Measurements from ENCODE around the gene UGT1A9. TPM values are rescaled to one million over a fixed set of nuclear protein-coding genes. Genes with fewer than 3 reads are reported as not detected.

The UGT1A9 gene
- total and polyA plus RNA-seq, 2 experiments from 2014 or later = 9.6 to 12.6 TPM

- H3K27ac ChIP-seq = no peak overlapping the region
- H3K9me2 ChIP-seq (replicated peaks; ENCODE audit: insufficient read depth) = no peaks in the 10 kb centered on the region
- no peaks in the 10 kb centered on the region for H3K36me3 ChIP-seq (replicated peaks; ENCODE audit: insufficient read depth, low read depth)
- H3K79me2 ChIP-seq = no peaks in the 10 kb centered on the region
- no peaks in the 10 kb centered on the region for H3K9me3 ChIP-seq (ENCODE audit: low read depth)
- WGBS (ENCODE audit: low lambda C conversion rate, missing lambda C conversion rate) = 90% methylated on average over 6 of the region's 6 CpGs
- TF ChIP-seq, protein P1, sequence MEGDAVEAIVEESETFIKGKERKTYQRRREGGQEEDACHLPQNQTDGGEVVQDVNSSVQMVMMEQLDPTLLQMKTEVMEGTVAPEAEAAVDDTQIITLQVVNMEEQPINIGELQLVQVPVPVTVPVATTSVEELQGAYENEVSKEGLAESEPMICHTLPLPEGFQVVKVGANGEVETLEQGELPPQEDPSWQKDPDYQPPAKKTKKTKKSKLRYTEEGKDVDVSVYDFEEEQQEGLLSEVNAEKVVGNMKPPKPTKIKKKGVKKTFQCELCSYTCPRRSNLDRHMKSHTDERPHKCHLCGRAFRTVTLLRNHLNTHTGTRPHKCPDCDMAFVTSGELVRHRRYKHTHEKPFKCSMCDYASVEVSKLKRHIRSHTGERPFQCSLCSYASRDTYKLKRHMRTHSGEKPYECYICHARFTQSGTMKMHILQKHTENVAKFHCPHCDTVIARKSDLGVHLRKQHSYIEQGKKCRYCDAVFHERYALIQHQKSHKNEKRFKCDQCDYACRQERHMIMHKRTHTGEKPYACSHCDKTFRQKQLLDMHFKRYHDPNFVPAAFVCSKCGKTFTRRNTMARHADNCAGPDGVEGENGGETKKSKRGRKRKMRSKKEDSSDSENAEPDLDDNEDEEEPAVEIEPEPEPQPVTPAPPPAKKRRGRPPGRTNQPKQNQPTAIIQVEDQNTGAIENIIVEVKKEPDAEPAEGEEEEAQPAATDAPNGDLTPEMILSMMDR (IDR thresholded peaks at IDR 0.05; ENCODE audit: poor library complexity) = no peak
- TF ChIP-seq EZH2 (IDR thresholded peaks at IDR 0.05; ENCODE audit: borderline replicate concordance) = no peak
- TF ChIP-seq EZH2phosphoT487 (IDR thresholded peaks at IDR 0.05; ENCODE audit: low read depth, severe bottlenecking, unreplicated experiment) = no peak
- DNase-seq (ENCODE audit: low spot score) = no peak
- no peaks in the 10 kb centered on the region for H3K27me3 ChIP-seq
- H4K20me1 ChIP-seq (ENCODE audit: insufficient read depth, poor library complexity, severe bottlenecking) = no peaks in the 10 kb centered on the region
- H3K4me1 ChIP-seq (ENCODE audit: insufficient read depth) = peaks cover 10% of the 10 kb centered on the region
- H3K4me3 ChIP-seq = no peak overlapping the region
- H3K4me2 ChIP-seq = no peak overlapping the region
- no peak overlapping the region for H2AFZ ChIP-seq
Measured at GRCh38 chr2:233820774-233821105, 149.0 kb downstream of the UGT1A9 start.

- H3K4me1 ChIP-seq (ENCODE audit: insufficient read depth) = peaks cover 10% of the 10 kb centered on the region
- no peak overlapping the region for H3K4me3 ChIP-seq
- H3K79me2 ChIP-seq = no peaks in the 10 kb centered on the region
- no peaks in the 10 kb centered on the region for H3K9me3 ChIP-seq (ENCODE audit: low read depth)
- H3K36me3 ChIP-seq (replicated peaks; ENCODE audit: insufficient read depth, low read depth) = no peaks in the 10 kb centered on the region
- no peak overlapping the region for H2AFZ ChIP-seq
- TF ChIP-seq, protein P1 (IDR thresholded peaks at IDR 0.05; ENCODE audit: poor library complexity) = no peak
- no peak for TF ChIP-seq EZH2phosphoT487 (IDR thresholded peaks at IDR 0.05; ENCODE audit: low read depth, severe bottlenecking, unreplicated experiment)
- TF ChIP-seq EZH2 (IDR thresholded peaks at IDR 0.05; ENCODE audit: borderline replicate concordance) = no peak
- H4K20me1 ChIP-seq (ENCODE audit: insufficient read depth, poor library complexity, severe bottlenecking) = no peaks in the 10 kb centered on the region
- no peak overlapping the region for H3K4me2 ChIP-seq
- no peaks in the 10 kb centered on the region for H3K27me3 ChIP-seq
- H3K27ac ChIP-seq = no peak overlapping the region
- DNase-seq (ENCODE audit: low spot score) = no peak
- WGBS (ENCODE audit: low lambda C conversion rate, missing lambda C conversion rate) = 85% methylated on average over 3 of the region's 3 CpGs
- H3K9me2 ChIP-seq (replicated peaks; ENCODE audit: insufficient read depth) = no peaks in the 10 kb centered on the region
Measured at GRCh38 chr2:233821196-233821595, 149.5 kb downstream of the UGT1A9 start.

GRCh38 chr2:233821709-233822100 lies 150.0 kb downstream of the UGT1A9 start:
- Histone ChIP-seq H3K27me3 (no peaks in the 10 kb centered on the region), H4K20me1 (ENCODE audit: insufficient read depth, poor library complexity, severe bottlenecking) (no peaks in the 10 kb centered on the region), H3K27ac (no peak overlapping the region), H3K36me3 (replicated peaks; ENCODE audit: insufficient read depth, low read depth) (no peaks in the 10 kb centered on the region), H3K9me2 (replicated peaks; ENCODE audit: insufficient read depth) (no peaks in the 10 kb centered on the region), H2AFZ (no peak overlapping the region), H3K4me3 (no peak overlapping the region), H3K4me1 (ENCODE audit: insufficient read depth) (peaks cover 10% of the 10 kb centered on the region), H3K79me2 (no peaks in the 10 kb centered on the region), H3K4me2 (no peak overlapping the region), H3K9me3 (ENCODE audit: low read depth) (no peaks in the 10 kb centered on the region)
- WGBS (ENCODE audit: low lambda C conversion rate, missing lambda C conversion rate) = 95% methylated on average over 8 of the region's 8 CpGs
- no peak for DNase-seq (ENCODE audit: low spot score)
- TF ChIP-seq EZH2 (IDR thresholded peaks at IDR 0.05; ENCODE audit: borderline replicate concordance) (no peak), EZH2phosphoT487 (IDR thresholded peaks at IDR 0.05; ENCODE audit: low read depth, severe bottlenecking, unreplicated experiment) (no peak)
- TF ChIP-seq, protein P1 (IDR thresholded peaks at IDR 0.05; ENCODE audit: poor library complexity) = no peak

Data from hepatocyte (in vitro differentiated cells).